GM23248 (cell line): ENCODE measurements around the gene MTMR2. TPM values are rescaled to one million over a fixed set of nuclear protein-coding genes. Genes with fewer than 3 reads are reported as not detected.

Experiments
- DNase-seq: peaks from one replicate; pipeline ENCODE4 v3.0.0-alpha.2; 2015
- H2AFZ ChIP-seq: fragments of 200-600 bp; sonication (generic); 2 replicates; pipeline ENCODE4 v1.6.1; 2016; ENCODE audit warnings: antibody characterized with exemption
- H3F3A ChIP-seq: fragments of 200-600 bp; sonication (generic); 2 replicates; pipeline ENCODE4 v1.6.1; 2016; ENCODE audit warnings: mild to moderate bottlenecking, antibody characterized with exemption, mixed run types; ENCODE audit not compliant: insufficient read depth
- H3K27ac ChIP-seq: fragments of 200-600 bp; sonication (generic); 2 replicates; pipeline ENCODE4 v1.5.1; 2016; ENCODE audit warnings: mild to moderate bottlenecking
- H3K27me3 ChIP-seq: fragments of 200-600 bp; sonication (generic); replicated peaks from 2 replicates; pipeline ENCODE4 v1.6.1; 2016; ENCODE audit warnings: mild to moderate bottlenecking; ENCODE audit not compliant: insufficient read depth
- H3K36me3 ChIP-seq: fragments of 200-600 bp; sonication (generic); 2 replicates; pipeline ENCODE4 v1.6.1; 2016; ENCODE audit warnings: low read depth, mild to moderate bottlenecking
- H3K4me1 ChIP-seq: fragments of 200-600 bp; sonication (generic); 2 replicates; pipeline ENCODE4 v1.6.1; 2016; ENCODE audit warnings: mild to moderate bottlenecking; ENCODE audit not compliant: insufficient read depth
- H3K4me2 ChIP-seq: fragments of 200-600 bp; sonication (generic); one replicate; pipeline ENCODE4 v1.6.1; 2016; ENCODE audit warnings: mild to moderate bottlenecking; ENCODE audit not compliant: unreplicated experiment
- H3K4me3 ChIP-seq: fragments of 200-600 bp; sonication (generic); 2 replicates; pipeline ENCODE4 v1.5.1; 2016; ENCODE audit warnings: mild to moderate bottlenecking
- H3K79me2 ChIP-seq: fragments of 200-600 bp; sonication (generic); 2 replicates; pipeline ENCODE4 v1.6.1; 2016; ENCODE audit warnings: mild to moderate bottlenecking; ENCODE audit not compliant: insufficient read depth
- H3K9ac ChIP-seq: fragments of 200-600 bp; sonication (generic); 2 replicates; pipeline ENCODE4 v1.6.1; 2016; ENCODE audit warnings: mild to moderate bottlenecking
- H3K9me2 ChIP-seq: fragments of 200-600 bp; sonication (generic); 2 replicates; pipeline ENCODE4 v1.6.1; 2016; ENCODE audit warnings: mixed run types, mild to moderate bottlenecking, moderate library complexity; ENCODE audit not compliant: insufficient read depth
- H3K9me3 ChIP-seq: fragments of 200-600 bp; sonication (generic); one replicate; pipeline ENCODE4 v1.6.1; 2017; ENCODE audit warnings: low read depth
- H4K20me1 ChIP-seq: fragments of 200-600 bp; sonication (generic); 2 replicates; pipeline ENCODE4 v1.6.0; 2016; ENCODE audit not compliant: insufficient read depth
- EZH2 ChIP-seq: fragments of 200-600 bp; sonication (generic); IDR thresholded peaks from 2 replicates; pipeline ENCODE4 v1.6.1; 2018; ENCODE audit warnings: antibody characterized with exemption, mild to moderate bottlenecking; ENCODE audit not compliant: insufficient read depth, poor library complexity, severe bottlenecking
- EZH2phosphoT487 ChIP-seq: fragments of 200-600 bp; sonication (generic); IDR thresholded peaks from 2 replicates; pipeline ENCODE4 v1.6.1; 2018; ENCODE audit warnings: antibody characterized with exemption, moderate library complexity, mild to moderate bottlenecking, low read depth; ENCODE audit not compliant: insufficient read depth
- WGBS, 2 experiments: methylation state at CpG; one replicate each; pipeline ENCODE4 v1.1.6; 2015 to 2017; ENCODE audit warnings: low lambda C conversion rate in 2 of 2, low coverage in 1 of 2; ENCODE audit errors: missing lambda C conversion rate in 2 of 2; 5-methylcytosine and 5-hydroxymethylcytosine counted together
- in situ Hi-C: fragments of 300-500 bp; cut with MboI; formaldehyde crosslinking; loops from 2 replicates; pipeline ENCODE4 v1.15.0; 2020
- polyA plus RNA-seq: library from polyadenylated mRNA; unstranded; fragments of >200 nt; fragmentation: Nextera tagmentation; extraction: Ambion mirVana; gene quantifications from 2 replicates; pipeline ENCODE4 v1.2.1, GENCODE V29; 2016
- total RNA-seq: library from RNA; depleted of rRNA; stranded (reverse); fragments of >200 nt; shearing (Covaris generic); gene quantifications from 2 replicates; pipeline ENCODE4 v1.2.3, GENCODE V29; 2014

The MTMR2 gene
- total and polyA plus RNA-seq, 2 experiments from 2014 or later = 32.4 to 42.1 TPM

GRCh38 chr11:95917193-95918036 lies 6.5 kb downstream of the MTMR2 start:
- H3K9me3 ChIP-seq = no peaks in the 10 kb centered on the region
- peaks cover 42% of the 10 kb centered on the region for H3K4me1 ChIP-seq
- H3K27ac ChIP-seq = no peak overlapping the region
- H3K4me2 ChIP-seq = no peak overlapping the region
- peaks cover 37% of the 10 kb centered on the region for H3F3A ChIP-seq
- no peaks in the 10 kb centered on the region for H4K20me1 ChIP-seq
- H3K9ac ChIP-seq = no peak overlapping the region
- no peak overlapping the region for H3K4me3 ChIP-seq
- WGBS, 2 experiments = 97 to 98% methylated on average over 8 of the region's 8 CpGs
- no peak overlapping the region for H2AFZ ChIP-seq
- no peak for DNase-seq
- TF ChIP-seq EZH2phosphoT487 = no peak
- TF ChIP-seq EZH2 = no peak
- 0 out of 2 replicates have a peak, but pooled peaks cover 7% of the 10 kb centered on the region for H3K36me3 ChIP-seq
- H3K79me2 ChIP-seq = peaks cover 89% of the 10 kb centered on the region
- H3K9me2 ChIP-seq = no peaks in the 10 kb centered on the region
- no peaks in the 10 kb centered on the region for H3K27me3 ChIP-seq
- in situ Hi-C loops = no loop called here

DNA sequence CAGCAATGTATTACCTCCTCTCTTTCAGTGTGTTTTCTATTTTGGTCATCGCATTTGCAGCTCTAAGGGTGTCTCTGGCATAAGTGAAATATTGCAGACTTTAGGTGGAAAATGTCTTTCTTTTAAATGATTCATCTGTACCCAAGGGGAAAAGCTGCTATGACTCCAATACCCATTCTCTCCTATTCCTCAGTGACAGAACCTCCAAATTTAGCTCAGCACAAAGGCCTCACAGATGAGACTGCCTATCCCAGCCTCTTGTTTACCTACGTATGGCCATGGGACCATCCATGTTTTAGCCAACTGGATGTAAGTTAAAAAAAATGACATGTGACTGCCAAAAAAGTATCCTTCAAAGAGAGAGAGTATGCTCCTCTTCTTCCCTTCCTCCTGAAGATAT lies 7.9 kb downstream of the MTMR2 start:
- H3K36me3 ChIP-seq = 0 out of 2 replicates have a peak, but pooled peaks cover 7% of the 10 kb centered on the region
- WGBS, 2 experiments = 94 to 98% methylated on average over 2 of the region's 2 CpGs
- in situ Hi-C loops = no loop called here

GRCh38 chr11:95915051-95915450 lies 8.9 kb downstream of the MTMR2 start:
- in situ Hi-C loops = no loop called here
- no peaks in the 10 kb centered on the region for H3K9me3 ChIP-seq

More for the DNA sequence above, 7.9 kb downstream of the MTMR2 start:
- H3K9ac ChIP-seq = no peak overlapping the region
- H3K4me2 ChIP-seq = no peak overlapping the region
- peaks cover 33% of the 10 kb centered on the region for H3F3A ChIP-seq
- H3K9me3 ChIP-seq = no peaks in the 10 kb centered on the region
- no peak overlapping the region for H2AFZ ChIP-seq
- no peak for TF ChIP-seq EZH2
- no peak for TF ChIP-seq EZH2phosphoT487
- H3K27ac ChIP-seq = no peak overlapping the region
- no peaks in the 10 kb centered on the region for H3K9me2 ChIP-seq
- H4K20me1 ChIP-seq = no peaks in the 10 kb centered on the region
- H3K79me2 ChIP-seq = peaks cover 89% of the 10 kb centered on the region
- no peaks in the 10 kb centered on the region for H3K27me3 ChIP-seq
- H3K4me1 ChIP-seq = peaks cover 29% of the 10 kb centered on the region
- no peak overlapping the region for H3K4me3 ChIP-seq
- DNase-seq = no peak

DNA sequence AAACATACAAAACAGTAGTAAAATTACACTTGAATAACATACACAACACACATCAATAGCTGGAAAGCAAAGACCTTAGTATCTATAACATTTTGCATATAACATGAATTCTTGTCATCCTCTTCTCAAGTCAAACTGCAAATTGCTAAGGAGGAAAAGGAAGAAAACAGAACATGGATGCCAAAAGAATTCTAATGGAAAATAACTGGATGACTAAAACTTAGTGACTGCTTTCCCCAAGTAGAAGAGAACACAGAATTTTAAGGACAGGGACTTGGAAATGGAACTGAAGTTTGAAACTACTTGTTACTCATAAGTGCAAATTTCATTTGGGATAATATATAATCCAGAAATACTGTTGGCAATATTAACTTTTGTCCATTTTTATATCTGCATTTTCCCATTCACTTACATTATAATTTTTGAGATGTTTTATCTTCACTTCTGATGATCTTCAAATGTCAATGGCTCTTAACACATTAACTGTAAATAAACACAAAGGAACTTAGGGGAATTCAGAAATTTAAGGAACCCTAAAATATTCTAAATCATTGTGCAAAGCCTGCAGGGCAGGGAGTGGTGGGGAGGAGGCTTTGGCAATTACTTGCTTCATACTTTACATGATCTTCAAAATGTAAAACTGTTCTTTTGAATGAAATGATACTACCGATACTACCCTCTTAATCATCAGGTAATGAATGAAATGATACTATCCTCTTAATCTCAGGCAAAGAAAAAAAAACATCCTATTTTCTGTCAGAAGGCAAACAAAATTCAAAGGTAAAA lies 9.9 kb downstream of the MTMR2 start:
- 88 to 96% methylated on average over 1 of the region's 1 CpG for WGBS, 2 experiments

More at GRCh38 chr11:95915051-95915450, 8.9 kb downstream of the MTMR2 start:
- no peak overlapping the region for H3K4me2 ChIP-seq
- H3K79me2 ChIP-seq = peaks cover 89% of the 10 kb centered on the region
- 95 to 98% methylated on average over 2 of the region's 2 CpGs for WGBS, 2 experiments
- peaks cover 29% of the 10 kb centered on the region for H3K4me1 ChIP-seq
- no peaks in the 10 kb centered on the region for H3K9me2 ChIP-seq
- H3K36me3 ChIP-seq = 0 out of 2 replicates have a peak, but pooled peaks cover 7% of the 10 kb centered on the region
- no peak for DNase-seq
- H2AFZ ChIP-seq = no peak overlapping the region
- no peak overlapping the region for H3K9ac ChIP-seq
- H3K27ac ChIP-seq = peak overlapping the region; percentile 88; the same call in 1 of the 2 replicates
- peaks cover 33% of the 10 kb centered on the region for H3F3A ChIP-seq
- no peaks in the 10 kb centered on the region for H4K20me1 ChIP-seq
- TF ChIP-seq EZH2phosphoT487 (no peak), EZH2 (no peak)
- no peaks in the 10 kb centered on the region for H3K27me3 ChIP-seq
- no peak overlapping the region for H3K4me3 ChIP-seq

More for the DNA sequence above, 9.9 kb downstream of the MTMR2 start:
- no peak overlapping the region for H2AFZ ChIP-seq
- H3K79me2 ChIP-seq = peaks cover 89% of the 10 kb centered on the region
- no peaks in the 10 kb centered on the region for H3K9me2 ChIP-seq
- H3K4me1 ChIP-seq = peaks cover 32% of the 10 kb centered on the region
- H3K9ac ChIP-seq = peak overlapping the region; percentile 50; the same call in 1 of the 2 replicates
- H3K4me2 ChIP-seq = peak overlapping the region; percentile 74
- in situ Hi-C loops = no loop called here
- peak; percentile 34 for DNase-seq
- peaks cover 33% of the 10 kb centered on the region for H3F3A ChIP-seq
- H4K20me1 ChIP-seq = no peaks in the 10 kb centered on the region
- H3K4me3 ChIP-seq = peak overlapping the region; percentile 19
- H3K9me3 ChIP-seq = no peaks in the 10 kb centered on the region
- no peaks in the 10 kb centered on the region for H3K27me3 ChIP-seq
- TF ChIP-seq EZH2phosphoT487 (no peak), EZH2 (no peak)
- 0 out of 2 replicates have a peak, but pooled peaks cover 7% of the 10 kb centered on the region for H3K36me3 ChIP-seq
- peak overlapping the region; percentile 88 for H3K27ac ChIP-seq
